ENCODE measurements around the gene BACE2. TPM values are rescaled to one million over a fixed set of nuclear protein-coding genes. Genes with fewer than 3 reads are reported as not detected.

The BACE2 gene
- total RNA-seq, 4 donors from 2014 or later = 31.9 to 63.4 (median 50.0) TPM

- H3K4me1 ChIP-seq = peaks cover 0 to 18% (median 0%) of the 10 kb centered on the region in 3 donors
- 88 to 94% methylated on average over 7 to 8 of the region's 8 CpGs for WGBS, 2 donors (ENCODE audit: low coverage in 1 of 2)
- ATAC-seq = no peak
- no peak overlapping the region for H3K4me3 ChIP-seq
- H3K27me3 ChIP-seq = no peaks in the 10 kb centered on the region
- peaks cover 0 to 3% of the 10 kb centered on the region in 2 donors for H3K36me3 ChIP-seq
- TF ChIP-seq POLR2AphosphoS5 (IDR thresholded peaks at IDR 0.05) (no peak), EP300 (IDR thresholded peaks at IDR 0.05) (no peak), POLR2A (IDR thresholded peaks at IDR 0.05) (no peak)
- TF ChIP-seq, protein P1, sequence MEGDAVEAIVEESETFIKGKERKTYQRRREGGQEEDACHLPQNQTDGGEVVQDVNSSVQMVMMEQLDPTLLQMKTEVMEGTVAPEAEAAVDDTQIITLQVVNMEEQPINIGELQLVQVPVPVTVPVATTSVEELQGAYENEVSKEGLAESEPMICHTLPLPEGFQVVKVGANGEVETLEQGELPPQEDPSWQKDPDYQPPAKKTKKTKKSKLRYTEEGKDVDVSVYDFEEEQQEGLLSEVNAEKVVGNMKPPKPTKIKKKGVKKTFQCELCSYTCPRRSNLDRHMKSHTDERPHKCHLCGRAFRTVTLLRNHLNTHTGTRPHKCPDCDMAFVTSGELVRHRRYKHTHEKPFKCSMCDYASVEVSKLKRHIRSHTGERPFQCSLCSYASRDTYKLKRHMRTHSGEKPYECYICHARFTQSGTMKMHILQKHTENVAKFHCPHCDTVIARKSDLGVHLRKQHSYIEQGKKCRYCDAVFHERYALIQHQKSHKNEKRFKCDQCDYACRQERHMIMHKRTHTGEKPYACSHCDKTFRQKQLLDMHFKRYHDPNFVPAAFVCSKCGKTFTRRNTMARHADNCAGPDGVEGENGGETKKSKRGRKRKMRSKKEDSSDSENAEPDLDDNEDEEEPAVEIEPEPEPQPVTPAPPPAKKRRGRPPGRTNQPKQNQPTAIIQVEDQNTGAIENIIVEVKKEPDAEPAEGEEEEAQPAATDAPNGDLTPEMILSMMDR (IDR thresholded peaks at IDR 0.05) = no peak
- no peak overlapping the region for H3K27ac ChIP-seq
- H3K9me3 ChIP-seq = no peaks in the 10 kb centered on the region
Observed at GRCh38 chr21:41220208-41220733, 52.3 kb downstream of the BACE2 start.

DNA sequence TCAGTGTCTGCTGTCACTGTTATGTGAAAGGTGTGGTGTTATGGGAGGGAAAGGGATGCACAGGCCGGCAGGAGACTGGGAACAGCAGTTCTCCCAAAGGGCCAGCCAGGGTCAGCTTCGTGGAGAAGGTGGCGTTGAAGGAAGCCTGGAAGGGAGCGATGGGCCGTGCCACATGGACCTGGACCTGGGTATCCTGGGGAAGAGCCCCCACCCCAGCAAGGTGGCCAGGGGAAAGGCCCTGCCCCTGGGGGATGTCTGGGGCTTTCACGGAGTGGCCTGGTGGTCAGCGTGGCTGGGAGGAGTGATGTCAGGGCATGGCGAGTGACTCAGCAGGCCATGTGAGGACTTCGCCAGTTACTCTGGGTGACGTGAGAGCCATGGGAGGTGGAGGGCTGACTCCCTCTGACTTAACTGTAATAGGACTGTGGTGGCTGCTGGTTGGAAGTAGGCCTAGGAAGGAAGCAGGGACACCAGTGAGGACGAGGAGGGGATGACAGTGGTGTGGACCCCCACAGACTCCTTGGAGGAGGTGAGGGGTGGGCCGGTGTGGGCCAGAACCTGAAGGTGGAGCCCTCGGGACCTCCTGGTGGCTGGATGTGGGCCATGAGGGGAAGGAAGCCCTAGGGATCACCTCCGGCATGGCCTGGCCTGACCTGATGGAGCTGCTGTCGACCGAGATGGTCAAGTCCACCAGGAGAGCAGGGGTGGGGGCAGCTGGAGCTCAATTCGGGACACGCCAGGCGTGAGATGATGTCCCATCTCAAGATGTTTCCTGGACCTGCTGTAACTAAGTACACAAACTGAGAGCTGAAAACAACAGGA lies 54.5 kb downstream of the BACE2 start:
- WGBS, 2 donors (ENCODE audit: low coverage in 1 of 2) = 100% methylated on average over 2 of the region's 19 CpGs; no CpG with 5 or more reads in 1 of the 2 donors
- TF ChIP-seq POLR2AphosphoS5 (IDR thresholded peaks at IDR 0.05) = no peak
- no peak for TF ChIP-seq POLR2A (IDR thresholded peaks at IDR 0.05)
- no peak for TF ChIP-seq EP300 (IDR thresholded peaks at IDR 0.05)
- TF ChIP-seq, protein P1 (IDR thresholded peaks at IDR 0.05) = no peak
- Histone ChIP-seq H3K4me1 (peaks cover 0 to 8% (median 0%) of the 10 kb centered on the region in 3 donors), H3K36me3 (peaks cover 0 to 21% of the 10 kb centered on the region in 2 donors), H3K27ac (no peak overlapping the region), H3K9me3 (no peaks in the 10 kb centered on the region), H3K4me3 (no peak overlapping the region), H3K27me3 (no peaks in the 10 kb centered on the region)
- peak; percentile 16 for ATAC-seq

- H3K27me3 ChIP-seq = no peaks in the 10 kb centered on the region
- no peak for ATAC-seq
- TF ChIP-seq POLR2AphosphoS5 (IDR thresholded peaks at IDR 0.05) (no peak), EP300 (IDR thresholded peaks at IDR 0.05) (no peak), POLR2A (IDR thresholded peaks at IDR 0.05) (no peak)
- TF ChIP-seq, protein P1 (IDR thresholded peaks at IDR 0.05) = no peak
- 89 to 91% methylated on average over 6 to 8 of the region's 8 CpGs for WGBS, 2 donors (ENCODE audit: low coverage in 1 of 2)
- no peaks in the 10 kb centered on the region for H3K4me1 ChIP-seq
- H3K4me3 ChIP-seq = no peak overlapping the region
- no peaks in the 10 kb centered on the region for H3K9me3 ChIP-seq
- no peak overlapping the region for H3K27ac ChIP-seq
- peaks cover 0 to 53% of the 10 kb centered on the region in 2 donors for H3K36me3 ChIP-seq
Observed at GRCh38 chr21:41226853-41227252, 58.9 kb downstream of the BACE2 start.

GRCh38 chr21:41227357-41228005 lies 59.5 kb downstream of the BACE2 start:
- H3K27me3 ChIP-seq = no peaks in the 10 kb centered on the region
- H3K27ac ChIP-seq = no peak overlapping the region
- no peaks in the 10 kb centered on the region for H3K4me1 ChIP-seq
- H3K9me3 ChIP-seq = no peaks in the 10 kb centered on the region
- no peak for ATAC-seq
- 90 to 93% methylated on average over 4 to 6 of the region's 9 CpGs for WGBS, 2 donors (ENCODE audit: low coverage in 1 of 2)
- H3K36me3 ChIP-seq = peaks cover 0 to 59% of the 10 kb centered on the region in 2 donors
- no peak overlapping the region for H3K4me3 ChIP-seq
- TF ChIP-seq POLR2A (IDR thresholded peaks at IDR 0.05) (no peak), POLR2AphosphoS5 (IDR thresholded peaks at IDR 0.05) (no peak), EP300 (IDR thresholded peaks at IDR 0.05) (no peak)
- TF ChIP-seq, protein P1 (IDR thresholded peaks at IDR 0.05) = no peak
